Measurements from ENCODE around the gene PTPRK.

DNA sequence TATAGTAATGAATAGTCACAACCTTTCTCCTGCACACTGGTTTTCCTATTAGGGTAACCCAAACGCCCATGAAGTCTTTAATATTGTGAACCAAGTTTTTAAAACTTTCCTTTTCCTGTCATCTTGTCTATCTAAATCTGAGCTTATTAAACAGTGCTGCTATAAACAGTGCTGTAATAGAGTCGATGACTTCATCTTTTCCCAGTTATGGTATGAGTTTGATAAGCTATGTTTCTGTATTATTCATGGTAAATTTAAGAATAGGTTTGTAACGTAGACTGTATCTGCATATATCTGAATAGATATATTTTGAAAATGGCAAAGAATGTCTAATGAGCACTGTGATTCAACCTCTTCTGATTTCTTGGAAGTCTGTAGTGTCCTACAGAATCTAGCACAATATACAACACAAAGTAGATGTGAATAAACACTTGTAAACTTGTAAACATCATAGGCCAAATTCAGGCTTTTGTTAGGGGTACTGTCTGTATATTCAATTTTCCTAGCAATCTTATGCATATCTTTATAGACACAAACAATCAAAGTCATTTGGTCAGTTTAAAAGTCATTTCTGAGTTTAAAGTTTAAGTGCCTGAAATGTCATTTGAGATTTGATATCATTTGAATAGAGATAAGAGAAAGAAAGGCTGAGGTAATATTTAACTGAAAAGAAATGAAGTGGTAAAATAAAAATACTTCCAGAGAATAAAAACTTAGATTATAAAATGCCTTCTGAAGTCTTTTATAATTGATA, 155.5 kb downstream of the PTPRK start:
- TF ChIP-seq, protein P1, sequence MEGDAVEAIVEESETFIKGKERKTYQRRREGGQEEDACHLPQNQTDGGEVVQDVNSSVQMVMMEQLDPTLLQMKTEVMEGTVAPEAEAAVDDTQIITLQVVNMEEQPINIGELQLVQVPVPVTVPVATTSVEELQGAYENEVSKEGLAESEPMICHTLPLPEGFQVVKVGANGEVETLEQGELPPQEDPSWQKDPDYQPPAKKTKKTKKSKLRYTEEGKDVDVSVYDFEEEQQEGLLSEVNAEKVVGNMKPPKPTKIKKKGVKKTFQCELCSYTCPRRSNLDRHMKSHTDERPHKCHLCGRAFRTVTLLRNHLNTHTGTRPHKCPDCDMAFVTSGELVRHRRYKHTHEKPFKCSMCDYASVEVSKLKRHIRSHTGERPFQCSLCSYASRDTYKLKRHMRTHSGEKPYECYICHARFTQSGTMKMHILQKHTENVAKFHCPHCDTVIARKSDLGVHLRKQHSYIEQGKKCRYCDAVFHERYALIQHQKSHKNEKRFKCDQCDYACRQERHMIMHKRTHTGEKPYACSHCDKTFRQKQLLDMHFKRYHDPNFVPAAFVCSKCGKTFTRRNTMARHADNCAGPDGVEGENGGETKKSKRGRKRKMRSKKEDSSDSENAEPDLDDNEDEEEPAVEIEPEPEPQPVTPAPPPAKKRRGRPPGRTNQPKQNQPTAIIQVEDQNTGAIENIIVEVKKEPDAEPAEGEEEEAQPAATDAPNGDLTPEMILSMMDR (IDR thresholded peaks at IDR 0.05; ENCODE audit: low read depth, low read length) = no peak
- TF ChIP-seq EZH2phosphoT487 (IDR thresholded peaks at IDR 0.05; ENCODE audit: low read depth) = no peak

All from OCI-LY3 (cell line).